Endothelial cell of umbilical vein (primary cell): ENCODE results near the gene DOCK1. TPM values are rescaled to one million over a fixed set of nuclear protein-coding genes. Genes with fewer than 3 reads are reported as not detected.

Source experiments
- BruUV-seq: library from RNA; stranded (reverse); fragments of 400-500 nt; replicated peaks from 2 replicates; lab custom pipeline; 2021; lab: Mats Ljungman, UMichigan
- CTCF ChIA-PET: fragments of 300-600, 350-600 bp; sonication (Branson Sonifier 250); formaldehyde crosslinking; loops from one replicate; lab custom pipeline; 2021; ENCODE audit warnings: antibody characterized with exemption, inconsistent platforms; lab: Charles Lee
- POLR2A ChIA-PET: fragments of 300-600, 350-600 bp; sonication (Branson Sonifier 250); formaldehyde crosslinking; loops from one replicate; lab custom pipeline; 2021; ENCODE audit warnings: antibody characterized with exemption, inconsistent platforms; lab: Charles Lee
- DNase-seq: peaks from one replicate; pipeline ENCODE4 v3.0.0-alpha.2; 2011; ENCODE audit warnings: low read depth, low spot score
- FAIRE-seq: peaks from 2 replicates; lab custom pipeline; 2011; peaks lifted over from hg19 to GRCh38; lab: Jason Lieb, UNC
- H2AFZ ChIP-seq: 2 replicates; pipeline ENCODE4 v1.6.0; 2012; ENCODE audit warnings: low read depth, low read length, control low read depth, inconsistent platforms
- H3K27ac ChIP-seq: 2 replicates; pipeline ENCODE4 v1.5.1; 2011; ENCODE audit warnings: low read depth, mild to moderate bottlenecking, control low read depth, low read length, moderate library complexity; ENCODE audit not compliant: insufficient read depth
- H3K27me3 ChIP-seq, 2 experiments: 2 replicates each; pipeline versions ENCODE4 v1.6.0 to v1.6.1; 2011; ENCODE audit warnings: low read length in 2 of 2, mixed read lengths in 1 of 2; ENCODE audit not compliant: control insufficient read depth in 2 of 2, insufficient read depth in 2 of 2
- H3K36me3 ChIP-seq, 2 experiments: 2 replicates in 1 of 2; 3 replicates in 1 of 2; pipeline ENCODE4 v1.5.1; 2011; ENCODE audit warnings: low read length in 2 of 2, mild to moderate bottlenecking in 1 of 2, moderate library complexity in 1 of 2; ENCODE audit not compliant: control insufficient read depth in 2 of 2, insufficient read depth in 2 of 2; ENCODE audit errors: extremely low read depth in 1 of 2
- H3K4me1 ChIP-seq: 3 replicates; pipeline ENCODE4 v1.5.1; 2011; ENCODE audit warnings: mild to moderate bottlenecking, low read length; ENCODE audit not compliant: control insufficient read depth, insufficient read depth; ENCODE audit errors: extremely low read depth
- H3K4me2 ChIP-seq: 2 replicates; pipeline ENCODE4 v1.6.1; 2011; ENCODE audit warnings: low read length, control low read depth, mixed read lengths; ENCODE audit not compliant: insufficient read depth
- H3K4me3 ChIP-seq, 3 experiments: fragments of 200-600 bp in 1 of 3; sonication (generic), shearing (Covaris generic) in 1 of 3; replicated peaks in 1 of 3; 2 replicates each; pipeline ENCODE4 v1.5.1; 2011 to 2016; ENCODE audit warnings: control low read depth in 3 of 3, low read length in 3 of 3, mild to moderate bottlenecking in 2 of 3, inconsistent platforms in 1 of 3, low read depth in 1 of 3, moderate library complexity in 1 of 3; ENCODE audit not compliant: insufficient read depth in 1 of 3
- H3K79me2 ChIP-seq: 2 replicates; pipeline ENCODE4 v1.6.0; 2012; ENCODE audit warnings: low read length, inconsistent platforms; ENCODE audit not compliant: control insufficient read depth, insufficient read depth
- H3K9ac ChIP-seq: replicated peaks from 2 replicates; pipeline ENCODE3; 2011; ENCODE audit warnings: low read length, control low read depth; ENCODE audit not compliant: insufficient read depth; ENCODE audit errors: extremely low read depth
- H3K9me1 ChIP-seq: replicated peaks from 3 replicates; pipeline ENCODE4 v1.6.0; 2011; ENCODE audit warnings: mild to moderate bottlenecking, low read length; ENCODE audit not compliant: control insufficient read depth, insufficient read depth; ENCODE audit errors: extremely low read depth
- H3K9me3 ChIP-seq: replicated peaks from 2 replicates; pipeline ENCODE4 v1.5.1; 2012; ENCODE audit warnings: low read length, inconsistent platforms; ENCODE audit not compliant: control insufficient read depth, insufficient read depth
- H4K20me1 ChIP-seq: replicated peaks from 2 replicates; pipeline ENCODE3; 2011; ENCODE audit warnings: mild to moderate bottlenecking, low read length; ENCODE audit not compliant: control insufficient read depth, insufficient read depth; ENCODE audit errors: extremely low read depth
- EZH2 ChIP-seq: IDR thresholded peaks from 2 replicates; pipeline ENCODE4 v1.6.1; 2012; ENCODE audit warnings: borderline replicate concordance, low read depth, mild to moderate bottlenecking, moderate library complexity, low read length, inconsistent platforms; ENCODE audit not compliant: severe bottlenecking
- FOS ChIP-seq: IDR thresholded peaks from 2 replicates; pipeline ENCODE4 v1.6.1; 2011; ENCODE audit warnings: mild to moderate bottlenecking, low read length, moderate library complexity, borderline replicate concordance; ENCODE audit not compliant: insufficient read depth
- GATA2 ChIP-seq: IDR thresholded peaks from 2 replicates; pipeline ENCODE4 v1.7.0; 2011; ENCODE audit warnings: low read depth, mild to moderate bottlenecking, moderate library complexity, mixed read lengths, low read length; ENCODE audit not compliant: insufficient read length, insufficient read depth
- JUN ChIP-seq: IDR thresholded peaks from 2 replicates; pipeline ENCODE4 v1.6.1; 2011; ENCODE audit warnings: borderline replicate concordance, low read depth; ENCODE audit not compliant: insufficient read length, insufficient read depth
- MYC ChIP-seq: IDR thresholded peaks from one replicate; pipeline ENCODE4 v1.6.1; 2011; ENCODE audit warnings: mild to moderate bottlenecking, low read depth, low read length
- POLR2A ChIP-seq: IDR thresholded peaks from 2 replicates; pipeline ENCODE4 v1.6.1; 2012; ENCODE audit warnings: low read depth, mild to moderate bottlenecking, control low read depth, low read length
- POLR2AphosphoS5 ChIP-seq: IDR thresholded peaks from 2 replicates; pipeline ENCODE4 v1.6.1; 2012; ENCODE audit warnings: low read depth, mild to moderate bottlenecking, control low read depth, low read length, moderate library complexity; ENCODE audit not compliant: insufficient read depth
- dilution Hi-C: fragments of 300-500 bp; cut with MboI; formaldehyde crosslinking; loops from one replicate; pipeline ENCODE4 v1.15.0; 2019; ENCODE audit warnings: low sequenced_read_pairs; ENCODE audit not compliant: extremely low pct_ligation_motif_present
- intact Hi-C: fragments of 100-400 bp; cut with micrococcal nuclease; formaldehyde crosslinking; loops from one replicate; pipeline ENCODE4 v1.10.0; 2022
- polyA plus RNA-seq, 4 experiments: library from polyadenylated mRNA; depleted of rRNA in 3 of 4; stranded (reverse) in 3 of 4; unstranded in 1 of 4; fragments of >200 nt; gene quantifications; 2 replicates each; pipeline versions ENCODE4 v1.2.1 to v1.2.3, GENCODE V29; 2011 to 2012; ENCODE audit warnings: missing spikeins in 1 of 4
- total RNA-seq: library from RNA; stranded (reverse); gene quantifications from 2 replicates; pipeline ENCODE4 v1.2.3, GENCODE V29; 2021
- TF ChIP-seq, protein P1 (sequence below): IDR thresholded peaks from 2 replicates; pipeline ENCODE4 v1.6.1; 2011; ENCODE audit not compliant: insufficient read depth, insufficient read length
- TF ChIP-seq, protein P2 (sequence below), 2 donors: IDR thresholded peaks; 1 replicate in 1 of 2; 2 replicates in 1 of 2; pipeline ENCODE4 v1.5.1; 2011; ENCODE audit warnings: low read length in 2 of 2, mild to moderate bottlenecking in 2 of 2, moderate library complexity in 2 of 2, control low read depth in 1 of 2, inconsistent platforms in 1 of 2, low read depth in 1 of 2; ENCODE audit not compliant: insufficient read depth in 1 of 2; ENCODE audit errors: extremely low read depth in 1 of 2

The DOCK1 gene
- total and polyA plus RNA-seq, 2 donors (not counting 3 experiments of a cell fraction or from before 2014, with no cell fraction given) = 22.5 to 83.1 TPM

DNA sequence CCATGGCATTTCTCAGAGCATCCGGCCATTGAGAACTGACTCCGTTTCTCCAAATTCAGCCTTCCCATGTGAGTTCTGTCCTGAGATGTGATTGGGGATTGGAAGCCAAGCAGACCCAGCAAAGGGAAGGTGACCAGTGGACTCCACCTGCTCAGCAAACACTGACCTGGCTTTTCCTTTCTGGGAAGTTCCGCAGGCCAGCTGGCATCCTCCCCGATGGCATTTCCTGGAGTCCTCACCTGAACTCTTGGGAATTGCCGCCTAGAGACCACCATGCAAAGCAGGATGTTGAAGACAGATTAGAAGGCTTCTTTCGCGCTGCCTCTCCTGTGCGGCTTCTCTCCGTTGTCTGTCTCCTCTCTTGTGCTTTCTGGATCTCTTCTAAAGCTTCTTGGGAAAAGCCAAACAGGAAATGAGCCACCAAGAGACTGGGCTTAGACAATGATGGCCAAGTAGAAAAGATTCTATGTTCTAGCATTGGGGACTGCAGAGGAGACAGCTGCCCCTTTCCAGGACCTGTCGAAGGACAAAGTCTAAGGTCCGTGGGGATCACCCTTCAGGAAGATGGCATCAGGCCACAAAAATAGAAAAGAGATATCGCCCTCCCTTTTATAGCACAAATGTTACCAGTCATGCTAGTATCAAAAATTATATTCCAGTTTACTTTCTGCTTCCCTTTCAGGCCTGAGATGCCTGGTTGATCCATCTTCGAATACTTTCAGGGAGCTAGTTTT lies 394.9 kb downstream of the DOCK1 start:
- Histone ChIP-seq H3K27ac (no peak overlapping the region), H3K27me3 (no peaks in the 10 kb centered on the region), H4K20me1 (no peaks in the 10 kb centered on the region), H3K4me1 (no peaks in the 10 kb centered on the region), H3K4me2 (no peak overlapping the region), H3K4me3 (no peak overlapping the region), H3K36me3 (no peaks in the 10 kb centered on the region), H3K79me2 (no peaks in the 10 kb centered on the region), H2AFZ (no peak overlapping the region), H3K9ac (no peak overlapping the region), H3K9me1 (no peaks in the 10 kb centered on the region), H3K9me3 (no peaks in the 10 kb centered on the region)
- dilution Hi-C loops = no loop called here
- DNase-seq (no peak), FAIRE-seq (peak; percentile 46)
- intact Hi-C loops = no loop called here
- ChIA-PET POLR2A (no interaction called here), CTCF (no interaction called here)
- BruUV-seq = no TSS peak
- TF ChIP-seq, protein P1, sequence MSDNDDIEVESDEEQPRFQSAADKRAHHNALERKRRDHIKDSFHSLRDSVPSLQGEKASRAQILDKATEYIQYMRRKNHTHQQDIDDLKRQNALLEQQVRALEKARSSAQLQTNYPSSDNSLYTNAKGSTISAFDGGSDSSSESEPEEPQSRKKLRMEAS = no peak
- TF ChIP-seq FOS (no peak), JUN (no peak), POLR2AphosphoS5 (no peak), POLR2A (no peak), GATA2 (no peak), EZH2 (no peak), MYC (no peak)
- TF ChIP-seq, protein P2, sequence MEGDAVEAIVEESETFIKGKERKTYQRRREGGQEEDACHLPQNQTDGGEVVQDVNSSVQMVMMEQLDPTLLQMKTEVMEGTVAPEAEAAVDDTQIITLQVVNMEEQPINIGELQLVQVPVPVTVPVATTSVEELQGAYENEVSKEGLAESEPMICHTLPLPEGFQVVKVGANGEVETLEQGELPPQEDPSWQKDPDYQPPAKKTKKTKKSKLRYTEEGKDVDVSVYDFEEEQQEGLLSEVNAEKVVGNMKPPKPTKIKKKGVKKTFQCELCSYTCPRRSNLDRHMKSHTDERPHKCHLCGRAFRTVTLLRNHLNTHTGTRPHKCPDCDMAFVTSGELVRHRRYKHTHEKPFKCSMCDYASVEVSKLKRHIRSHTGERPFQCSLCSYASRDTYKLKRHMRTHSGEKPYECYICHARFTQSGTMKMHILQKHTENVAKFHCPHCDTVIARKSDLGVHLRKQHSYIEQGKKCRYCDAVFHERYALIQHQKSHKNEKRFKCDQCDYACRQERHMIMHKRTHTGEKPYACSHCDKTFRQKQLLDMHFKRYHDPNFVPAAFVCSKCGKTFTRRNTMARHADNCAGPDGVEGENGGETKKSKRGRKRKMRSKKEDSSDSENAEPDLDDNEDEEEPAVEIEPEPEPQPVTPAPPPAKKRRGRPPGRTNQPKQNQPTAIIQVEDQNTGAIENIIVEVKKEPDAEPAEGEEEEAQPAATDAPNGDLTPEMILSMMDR (IDR thresholded peaks at IDR 0.05; ENCODE audit: extremely low read depth in 1 of 2, insufficient read depth in 1 of 2, low read depth in 1 of 2, low read length in 2 of 2) = no peak
